C4-2B (cell line): ENCODE data around the gene CFAP70.

Source experiments
- H3K27ac ChIP-seq: fragments of 450-650 bp; 2 replicates; pipeline ENCODE4 v1.5.1; 2017
- ZFX ChIP-seq: fragments of 450-650 bp; IDR thresholded peaks from 2 replicates; pipeline ENCODE4 v1.6.1; 2017
- TF ChIP-seq, protein P1 (sequence below): fragments of 450-650 bp; conservative IDR thresholded peaks from 2 replicates; pipeline ENCODE4 v1.5.1; 2017; ENCODE audit warnings: mild to moderate bottlenecking

CFAP70 gene

DNA sequence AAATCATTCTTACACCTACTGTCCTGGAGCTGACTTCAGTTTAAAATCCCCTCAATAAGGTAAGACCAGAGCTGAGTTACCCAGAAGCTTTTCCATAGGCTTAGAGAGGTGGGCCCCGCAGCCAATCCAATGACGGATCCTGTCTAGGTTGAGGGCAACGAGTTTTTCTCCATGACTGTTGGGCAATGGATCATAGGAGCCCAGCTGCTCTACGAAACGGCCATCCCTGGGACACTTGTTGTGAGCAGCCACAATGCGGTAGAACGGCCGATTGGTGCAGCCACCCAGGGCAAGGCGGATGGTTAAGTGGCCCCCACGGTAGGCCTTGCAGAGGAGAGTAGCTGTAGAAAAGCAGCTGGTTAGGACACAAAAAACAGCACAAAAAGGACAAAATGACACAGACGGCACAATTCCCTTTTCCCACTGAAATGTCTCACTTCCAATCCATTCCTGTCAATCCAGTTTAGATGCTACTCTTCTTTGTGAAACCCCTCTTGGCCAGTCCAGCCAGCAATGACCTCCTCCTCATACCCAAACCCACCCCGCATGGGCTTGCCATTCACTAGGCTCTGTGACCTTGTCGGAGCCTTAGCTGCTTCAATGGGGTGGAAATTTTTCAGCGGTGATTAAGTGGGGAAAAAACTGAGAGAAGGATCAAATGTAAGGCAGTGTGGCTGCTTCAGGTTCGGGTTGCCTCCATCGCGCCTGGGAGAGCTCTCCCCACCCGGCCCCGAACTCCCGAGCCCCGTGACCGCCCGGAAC, 106.8 kb downstream of the CFAP70 start:
- peak overlapping the region; percentile 95 for H3K27ac ChIP-seq
- TF ChIP-seq, protein P1, sequence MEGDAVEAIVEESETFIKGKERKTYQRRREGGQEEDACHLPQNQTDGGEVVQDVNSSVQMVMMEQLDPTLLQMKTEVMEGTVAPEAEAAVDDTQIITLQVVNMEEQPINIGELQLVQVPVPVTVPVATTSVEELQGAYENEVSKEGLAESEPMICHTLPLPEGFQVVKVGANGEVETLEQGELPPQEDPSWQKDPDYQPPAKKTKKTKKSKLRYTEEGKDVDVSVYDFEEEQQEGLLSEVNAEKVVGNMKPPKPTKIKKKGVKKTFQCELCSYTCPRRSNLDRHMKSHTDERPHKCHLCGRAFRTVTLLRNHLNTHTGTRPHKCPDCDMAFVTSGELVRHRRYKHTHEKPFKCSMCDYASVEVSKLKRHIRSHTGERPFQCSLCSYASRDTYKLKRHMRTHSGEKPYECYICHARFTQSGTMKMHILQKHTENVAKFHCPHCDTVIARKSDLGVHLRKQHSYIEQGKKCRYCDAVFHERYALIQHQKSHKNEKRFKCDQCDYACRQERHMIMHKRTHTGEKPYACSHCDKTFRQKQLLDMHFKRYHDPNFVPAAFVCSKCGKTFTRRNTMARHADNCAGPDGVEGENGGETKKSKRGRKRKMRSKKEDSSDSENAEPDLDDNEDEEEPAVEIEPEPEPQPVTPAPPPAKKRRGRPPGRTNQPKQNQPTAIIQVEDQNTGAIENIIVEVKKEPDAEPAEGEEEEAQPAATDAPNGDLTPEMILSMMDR, result no peak
- no peak for TF ChIP-seq ZFX

DNA sequence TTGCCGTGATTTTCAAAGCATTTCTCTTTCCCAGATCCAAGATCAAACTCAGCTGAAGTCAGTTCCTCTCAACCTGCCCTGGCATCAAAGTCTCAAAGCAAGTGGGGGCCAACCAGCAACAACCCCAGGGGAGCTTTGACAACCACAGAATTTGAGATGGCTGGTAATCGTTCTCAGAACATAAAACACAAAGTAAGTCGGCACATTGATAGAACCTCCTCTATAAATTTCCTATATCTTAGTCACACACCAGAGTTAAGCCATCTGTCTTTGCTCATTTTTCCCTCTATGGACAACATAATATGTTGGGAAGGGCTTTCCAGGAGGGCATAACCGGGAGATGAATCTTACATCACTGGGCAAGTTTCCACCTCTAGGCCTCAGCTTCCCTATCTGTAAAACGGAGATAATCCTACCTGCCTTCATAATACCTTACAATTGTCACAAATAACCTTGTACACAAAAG, 110.4 kb downstream of the CFAP70 start:
- peak overlapping the region; percentile 81; the same call in 1 of the 2 replicates for H3K27ac ChIP-seq
- TF ChIP-seq ZFX, result no peak
- TF ChIP-seq, protein P1, result no peak

DNA sequence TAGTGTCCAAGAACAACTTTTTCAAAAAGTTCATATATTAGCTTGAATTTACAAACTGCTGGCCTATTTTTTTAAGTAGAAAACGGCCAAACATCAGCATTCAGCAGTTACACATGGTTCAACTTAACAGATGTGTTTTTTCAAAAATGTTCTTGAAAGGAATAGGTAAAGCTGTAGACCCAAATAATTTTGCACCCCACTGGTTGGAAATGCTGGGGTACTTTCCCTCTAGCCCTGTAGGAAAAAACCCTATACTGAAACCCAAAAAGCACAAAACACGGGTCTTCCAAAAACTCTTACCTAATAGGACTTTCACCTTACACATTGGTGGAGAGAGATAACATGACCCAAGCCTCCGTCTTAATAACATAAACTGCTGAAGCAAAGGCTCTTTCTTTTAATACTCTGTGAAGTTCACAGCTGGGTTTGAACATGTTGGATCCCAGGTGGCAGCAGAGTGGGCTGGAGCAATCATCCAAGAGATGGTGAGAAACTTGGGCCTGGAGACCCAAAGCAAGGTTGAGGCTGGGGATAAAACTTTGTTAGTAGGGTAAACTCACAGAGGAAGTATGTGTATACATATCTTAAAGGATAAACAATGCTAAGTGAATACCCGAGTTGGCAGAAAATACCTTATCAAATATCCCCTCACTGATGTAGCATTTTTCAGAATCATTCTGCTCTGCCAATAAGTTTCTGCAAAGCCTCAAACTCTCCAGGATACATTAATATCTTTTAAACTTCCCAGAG, 111.0 kb downstream of the CFAP70 start:
- H3K27ac ChIP-seq, result peak overlapping the region; percentile 81

DNA sequence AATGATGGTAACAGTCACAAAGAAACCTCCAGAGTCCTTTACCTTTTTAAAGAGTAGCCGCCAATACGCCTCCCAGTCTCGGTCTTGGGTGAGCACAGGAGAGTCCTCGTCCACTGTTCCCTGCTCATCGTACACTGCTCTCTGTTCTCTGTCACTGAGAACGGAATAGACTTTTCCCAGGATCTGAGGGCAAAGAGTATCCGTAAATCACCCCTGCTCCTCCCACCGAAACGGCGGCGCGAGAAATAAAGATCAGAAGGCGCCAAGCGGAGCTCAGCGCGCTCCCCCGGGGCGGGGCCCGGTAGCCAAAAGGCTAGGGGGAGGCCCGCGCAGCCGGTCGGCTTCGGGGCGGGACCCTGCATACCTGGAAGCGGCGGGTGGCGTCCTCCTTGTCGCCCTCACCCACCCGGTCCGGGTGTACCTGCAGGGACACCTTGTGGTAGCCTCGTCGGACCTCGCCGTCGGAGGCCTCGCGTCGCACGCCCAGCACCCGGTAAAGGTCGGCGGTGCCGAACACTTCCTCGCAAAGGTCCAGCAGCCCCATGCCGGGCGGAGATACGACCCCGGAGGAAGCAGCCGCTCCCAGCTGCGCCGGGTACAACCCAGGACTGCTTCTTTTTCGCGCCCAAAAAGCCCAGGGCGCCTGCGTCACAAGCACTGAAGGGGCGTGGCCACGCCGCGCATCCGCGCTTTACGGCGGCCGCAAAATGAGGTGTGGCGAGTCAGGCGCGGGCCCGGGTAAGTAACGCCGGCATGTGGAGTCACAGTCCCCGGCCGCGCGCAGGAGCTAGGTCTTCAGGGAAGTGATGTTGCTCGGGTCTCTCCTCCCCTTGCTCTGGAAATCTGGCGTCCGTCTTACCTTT, 111.8 kb downstream of the CFAP70 start, which contains the start of gene DNAJC9:
DNAJC9 (minus strand) TSS at position 610 of the 863 bp plus-strand sequence; CDS start at position 544, 66 bp downstream.
- H3K27ac ChIP-seq, result peak within 1 kb of the TSS; percentile 81
- TF ChIP-seq ZFX, result no peak; the same call in 1 of the 2 replicates
- TF ChIP-seq, protein P1, result peak; percentile 26

More for the DNA sequence above, 111.0 kb downstream of the CFAP70 start:
- no peak for TF ChIP-seq ZFX
- TF ChIP-seq, protein P1, result no peak

DNA sequence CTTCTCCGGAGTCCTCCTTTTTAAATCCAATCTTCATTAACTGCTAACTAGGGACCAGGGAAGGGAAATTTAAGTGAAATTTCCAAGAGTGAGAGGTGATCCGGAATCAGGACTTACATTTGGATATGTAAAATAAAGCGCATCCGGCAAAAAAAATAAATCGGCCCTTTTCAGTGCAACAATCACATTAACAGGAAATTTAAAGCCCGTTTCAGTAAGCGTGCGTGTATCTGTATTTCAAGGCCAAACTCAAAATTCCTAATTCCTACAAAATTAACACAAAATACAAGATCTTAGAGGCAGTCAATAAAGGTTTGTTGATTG, 112.4 kb downstream of the CFAP70 start:
- no peak for TF ChIP-seq ZFX
- TF ChIP-seq, protein P1, result no peak
- H3K27ac ChIP-seq, result peak overlapping the region; percentile 81

DNA sequence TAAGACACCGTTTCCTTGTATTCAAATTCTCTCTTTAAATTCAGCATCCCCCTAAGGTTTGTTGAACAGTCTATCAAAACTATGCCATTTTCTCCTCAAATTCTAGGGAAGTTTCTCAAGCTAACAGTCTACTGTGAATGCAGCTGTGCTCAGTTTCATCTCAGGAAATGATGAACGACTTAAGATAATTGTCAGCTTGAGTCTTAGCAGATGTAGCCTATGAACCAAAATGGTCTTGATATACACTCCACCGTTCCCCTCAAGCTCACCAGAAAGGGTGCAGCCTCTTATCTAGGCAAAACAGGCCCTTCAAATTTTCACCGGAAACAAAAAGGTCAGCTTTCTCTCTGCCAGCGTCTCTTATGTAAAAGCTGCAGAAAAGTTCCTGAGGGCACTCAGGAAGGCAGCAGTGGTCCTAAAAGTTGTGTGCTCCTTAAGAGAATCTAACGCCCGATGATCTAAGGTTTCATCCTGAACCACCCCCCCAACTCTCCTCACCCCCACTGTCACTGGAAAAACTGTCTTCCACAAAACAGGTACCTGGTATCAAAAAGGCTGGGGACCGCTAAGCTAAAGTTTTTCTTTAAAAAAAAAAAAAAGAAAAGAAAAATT, 113.7 kb downstream of the CFAP70 start:
- no peak overlapping the region for H3K27ac ChIP-seq

More for the DNA sequence above, 113.7 kb downstream of the CFAP70 start:
- TF ChIP-seq ZFX, result no peak
- TF ChIP-seq, protein P1, result no peak
